ENCODE measurements around the gene LRMDA. TPM values are rescaled to one million over a fixed set of nuclear protein-coding genes. Genes with fewer than 3 reads are reported as not detected.

Gene LRMDA
- total RNA-seq, 2 donors from 2014 or later: 9.6 to 12.6 TPM

- Histone ChIP-seq H3K27me3 (replicated peaks; ENCODE audit: insufficient read depth) (no peaks in the 10 kb centered on the region), H3K4me1 (replicated peaks) (no peaks in the 10 kb centered on the region), H3K9me3 (no peaks in the 10 kb centered on the region), H3K27ac (no peak overlapping the region), H3K4me3 (no peak overlapping the region), H3K36me3 (no peaks in the 10 kb centered on the region)
- intact Hi-C loops (cut with DNase I): no loop called here
- DNase-seq (ENCODE audit: low spot score): no peak
- TF ChIP-seq CTCF (IDR thresholded peaks at IDR 0.05) (no peak), POLR2AphosphoS5 (IDR thresholded peaks at IDR 0.05) (no peak), POLR2A (IDR thresholded peaks at IDR 0.05) (no peak)
- WGBS: 76% methylated on average over 2 of the region's 2 CpGs
Observed at GRCh38 chr10:75817198-75817597, 385.8 kb downstream of the LRMDA start.

GRCh38 chr10:75818552-75818951 is 387.1 kb downstream of the LRMDA start:
- no peak for TF ChIP-seq POLR2AphosphoS5 (IDR thresholded peaks at IDR 0.05)
- TF ChIP-seq POLR2A (IDR thresholded peaks at IDR 0.05): no peak
- no peak for TF ChIP-seq CTCF (IDR thresholded peaks at IDR 0.05)
- H3K4me3 ChIP-seq: no peak overlapping the region
- no peaks in the 10 kb centered on the region for H3K4me1 ChIP-seq (replicated peaks)
- no peak for DNase-seq (ENCODE audit: low spot score)
- intact Hi-C loops (cut with DNase I): no loop called here
- no peaks in the 10 kb centered on the region for H3K9me3 ChIP-seq
- no peaks in the 10 kb centered on the region for H3K27me3 ChIP-seq (replicated peaks; ENCODE audit: insufficient read depth)
- no peak overlapping the region for H3K27ac ChIP-seq
- WGBS: 54% methylated on average over 4 of the region's 4 CpGs
- no peaks in the 10 kb centered on the region for H3K36me3 ChIP-seq

GRCh38 chr10:75825235-75825634 is 393.8 kb downstream of the LRMDA start:
- H3K4me1 ChIP-seq (replicated peaks): no peaks in the 10 kb centered on the region
- H3K4me3 ChIP-seq: no peak overlapping the region
- TF ChIP-seq POLR2AphosphoS5 (IDR thresholded peaks at IDR 0.05) (no peak), CTCF (IDR thresholded peaks at IDR 0.05) (no peak), POLR2A (IDR thresholded peaks at IDR 0.05) (no peak)
- no peaks in the 10 kb centered on the region for H3K9me3 ChIP-seq
- 67% methylated on average over 5 of the region's 5 CpGs for WGBS
- H3K36me3 ChIP-seq: no peaks in the 10 kb centered on the region
- no peak overlapping the region for H3K27ac ChIP-seq
- H3K27me3 ChIP-seq (replicated peaks; ENCODE audit: insufficient read depth): no peaks in the 10 kb centered on the region
- DNase-seq (ENCODE audit: low spot score): no peak
- intact Hi-C loops (cut with DNase I): no loop called here

- 72% methylated on average over 5 of the region's 5 CpGs for WGBS
- intact Hi-C loops (cut with DNase I): no loop called here
- TF ChIP-seq CTCF (IDR thresholded peaks at IDR 0.05): no peak
- no peak for TF ChIP-seq POLR2A (IDR thresholded peaks at IDR 0.05)
- no peak for TF ChIP-seq POLR2AphosphoS5 (IDR thresholded peaks at IDR 0.05)
- Histone ChIP-seq H3K36me3 (no peaks in the 10 kb centered on the region), H3K9me3 (no peaks in the 10 kb centered on the region), H3K4me1 (replicated peaks) (no peaks in the 10 kb centered on the region), H3K27ac (no peak overlapping the region), H3K4me3 (no peak overlapping the region), H3K27me3 (replicated peaks; ENCODE audit: insufficient read depth) (no peaks in the 10 kb centered on the region)
- no peak for DNase-seq (ENCODE audit: low spot score)
Observed at GRCh38 chr10:75825661-75826060, 394.2 kb downstream of the LRMDA start.

- TF ChIP-seq POLR2AphosphoS5 (IDR thresholded peaks at IDR 0.05) (no peak), CTCF (IDR thresholded peaks at IDR 0.05) (no peak), POLR2A (IDR thresholded peaks at IDR 0.05) (no peak)
- Histone ChIP-seq H3K27me3 (replicated peaks; ENCODE audit: insufficient read depth) (no peaks in the 10 kb centered on the region), H3K36me3 (no peaks in the 10 kb centered on the region), H3K4me3 (no peak overlapping the region), H3K4me1 (replicated peaks) (no peaks in the 10 kb centered on the region), H3K9me3 (no peaks in the 10 kb centered on the region), H3K27ac (no peak overlapping the region)
- intact Hi-C loops (cut with DNase I): no loop called here
- WGBS: 94% methylated on average over 5 of the region's 5 CpGs
- no peak for DNase-seq (ENCODE audit: low spot score)
Observed at GRCh38 chr10:75826846-75827245, 395.4 kb downstream of the LRMDA start.
